Measurements from ENCODE around the gene GARS1.

DNA sequence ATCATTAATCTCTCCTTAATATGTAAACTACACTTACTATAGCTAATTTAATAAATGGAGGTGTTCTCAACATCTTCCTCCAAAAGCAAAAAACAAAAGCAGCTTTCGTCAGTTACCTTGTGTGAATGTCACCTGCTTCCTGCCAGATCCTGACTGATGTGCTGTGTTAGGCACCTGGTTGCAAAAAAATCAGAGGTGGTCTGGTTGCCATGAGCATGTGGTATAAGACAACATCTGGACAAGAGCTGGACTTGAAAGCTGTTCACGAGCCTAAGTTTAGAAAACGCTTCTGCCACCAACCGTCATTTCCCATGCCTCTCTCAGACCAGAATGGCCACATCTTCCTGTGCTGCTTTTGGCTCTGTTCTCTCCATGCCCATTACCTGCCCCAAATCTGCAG, 48.1 kb upstream of the GARS1 start:
- TF ChIP-seq POLR2AphosphoS5 (IDR thresholded peaks at IDR 0.05) (no peak), EP300 (conservative IDR thresholded peaks at IDR 0.05; ENCODE audit: poor library complexity, severe bottlenecking) (no peak), EZH2 (IDR thresholded peaks at IDR 0.05; ENCODE audit: borderline replicate concordance, insufficient read depth, low read length, poor library complexity, severe bottlenecking) (no peak), MXI1 (conservative IDR thresholded peaks at IDR 0.05; ENCODE audit: poor library complexity, severe bottlenecking) (no peak), RAD21 (conservative IDR thresholded peaks at IDR 0.05) (no peak), SMC3 (conservative IDR thresholded peaks at IDR 0.05; ENCODE audit: poor library complexity) (no peak), TAF1 (IDR thresholded peaks at IDR 0.05; ENCODE audit: low read depth) (no peak)
- TF ChIP-seq, protein P1, sequence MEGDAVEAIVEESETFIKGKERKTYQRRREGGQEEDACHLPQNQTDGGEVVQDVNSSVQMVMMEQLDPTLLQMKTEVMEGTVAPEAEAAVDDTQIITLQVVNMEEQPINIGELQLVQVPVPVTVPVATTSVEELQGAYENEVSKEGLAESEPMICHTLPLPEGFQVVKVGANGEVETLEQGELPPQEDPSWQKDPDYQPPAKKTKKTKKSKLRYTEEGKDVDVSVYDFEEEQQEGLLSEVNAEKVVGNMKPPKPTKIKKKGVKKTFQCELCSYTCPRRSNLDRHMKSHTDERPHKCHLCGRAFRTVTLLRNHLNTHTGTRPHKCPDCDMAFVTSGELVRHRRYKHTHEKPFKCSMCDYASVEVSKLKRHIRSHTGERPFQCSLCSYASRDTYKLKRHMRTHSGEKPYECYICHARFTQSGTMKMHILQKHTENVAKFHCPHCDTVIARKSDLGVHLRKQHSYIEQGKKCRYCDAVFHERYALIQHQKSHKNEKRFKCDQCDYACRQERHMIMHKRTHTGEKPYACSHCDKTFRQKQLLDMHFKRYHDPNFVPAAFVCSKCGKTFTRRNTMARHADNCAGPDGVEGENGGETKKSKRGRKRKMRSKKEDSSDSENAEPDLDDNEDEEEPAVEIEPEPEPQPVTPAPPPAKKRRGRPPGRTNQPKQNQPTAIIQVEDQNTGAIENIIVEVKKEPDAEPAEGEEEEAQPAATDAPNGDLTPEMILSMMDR (IDR thresholded peaks at IDR 0.05; ENCODE audit: poor library complexity, severe bottlenecking): no peak
- TF ChIP-seq, protein P2, sequence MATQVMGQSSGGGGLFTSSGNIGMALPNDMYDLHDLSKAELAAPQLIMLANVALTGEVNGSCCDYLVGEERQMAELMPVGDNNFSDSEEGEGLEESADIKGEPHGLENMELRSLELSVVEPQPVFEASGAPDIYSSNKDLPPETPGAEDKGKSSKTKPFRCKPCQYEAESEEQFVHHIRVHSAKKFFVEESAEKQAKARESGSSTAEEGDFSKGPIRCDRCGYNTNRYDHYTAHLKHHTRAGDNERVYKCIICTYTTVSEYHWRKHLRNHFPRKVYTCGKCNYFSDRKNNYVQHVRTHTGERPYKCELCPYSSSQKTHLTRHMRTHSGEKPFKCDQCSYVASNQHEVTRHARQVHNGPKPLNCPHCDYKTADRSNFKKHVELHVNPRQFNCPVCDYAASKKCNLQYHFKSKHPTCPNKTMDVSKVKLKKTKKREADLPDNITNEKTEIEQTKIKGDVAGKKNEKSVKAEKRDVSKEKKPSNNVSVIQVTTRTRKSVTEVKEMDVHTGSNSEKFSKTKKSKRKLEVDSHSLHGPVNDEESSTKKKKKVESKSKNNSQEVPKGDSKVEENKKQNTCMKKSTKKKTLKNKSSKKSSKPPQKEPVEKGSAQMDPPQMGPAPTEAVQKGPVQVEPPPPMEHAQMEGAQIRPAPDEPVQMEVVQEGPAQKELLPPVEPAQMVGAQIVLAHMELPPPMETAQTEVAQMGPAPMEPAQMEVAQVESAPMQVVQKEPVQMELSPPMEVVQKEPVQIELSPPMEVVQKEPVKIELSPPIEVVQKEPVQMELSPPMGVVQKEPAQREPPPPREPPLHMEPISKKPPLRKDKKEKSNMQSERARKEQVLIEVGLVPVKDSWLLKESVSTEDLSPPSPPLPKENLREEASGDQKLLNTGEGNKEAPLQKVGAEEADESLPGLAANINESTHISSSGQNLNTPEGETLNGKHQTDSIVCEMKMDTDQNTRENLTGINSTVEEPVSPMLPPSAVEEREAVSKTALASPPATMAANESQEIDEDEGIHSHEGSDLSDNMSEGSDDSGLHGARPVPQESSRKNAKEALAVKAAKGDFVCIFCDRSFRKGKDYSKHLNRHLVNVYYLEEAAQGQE (IDR thresholded peaks at IDR 0.05; ENCODE audit: borderline replicate concordance): no peak
